Neural crest cell (in vitro differentiated cells): ENCODE data around the gene CETN2. TPM values are rescaled to one million over a fixed set of nuclear protein-coding genes. Genes with fewer than 3 reads are reported as not detected.

Experiments
- DNase-seq: peaks from one replicate; pipeline ENCODE4 v3.0.0; 2021; ENCODE audit warnings: low read depth, mixed read lengths, low spot score
- H3K27ac Mint-ChIP-seq: one replicate; pipeline ENCODE4 v1.8.0; 2021; ENCODE audit warnings: mild to moderate bottlenecking, mixed read lengths; ENCODE audit not compliant: unreplicated experiment
- H3K27me3 Mint-ChIP-seq: 2 replicates; pipeline ENCODE4 v1.8.0; 2021; ENCODE audit warnings: low read depth, mild to moderate bottlenecking, mixed read lengths
- H3K36me3 Mint-ChIP-seq: 2 replicates; pipeline ENCODE4 v1.8.0; 2021; ENCODE audit warnings: low read depth, mild to moderate bottlenecking, mixed read lengths
- H3K4me1 Mint-ChIP-seq: 2 replicates; pipeline ENCODE4 v1.8.0; 2021; ENCODE audit warnings: mixed read lengths
- H3K4me3 Mint-ChIP-seq: one replicate; pipeline ENCODE4 v1.8.0; 2021; ENCODE audit warnings: mild to moderate bottlenecking, mixed read lengths
- H3K9me3 Mint-ChIP-seq: 2 replicates; pipeline ENCODE4 v1.8.0; 2021; ENCODE audit warnings: mixed read lengths
- total RNA-seq: library from RNA; stranded (reverse); gene quantifications from 2 replicates; pipeline ENCODE4 v1.2.1, GENCODE V29; 2021
- TF ChIP-seq, protein P1 (sequence below): fragments of 200-600 bp; sonication (generic); conservative IDR thresholded peaks from 2 replicates; pipeline ENCODE4 v1.5.0; 2021; ENCODE audit warnings: antibody characterized with exemption, mild to moderate bottlenecking

The CETN2 gene
- total RNA-seq, 1 donor from 2014 or later: 60.4 TPM

DNA sequence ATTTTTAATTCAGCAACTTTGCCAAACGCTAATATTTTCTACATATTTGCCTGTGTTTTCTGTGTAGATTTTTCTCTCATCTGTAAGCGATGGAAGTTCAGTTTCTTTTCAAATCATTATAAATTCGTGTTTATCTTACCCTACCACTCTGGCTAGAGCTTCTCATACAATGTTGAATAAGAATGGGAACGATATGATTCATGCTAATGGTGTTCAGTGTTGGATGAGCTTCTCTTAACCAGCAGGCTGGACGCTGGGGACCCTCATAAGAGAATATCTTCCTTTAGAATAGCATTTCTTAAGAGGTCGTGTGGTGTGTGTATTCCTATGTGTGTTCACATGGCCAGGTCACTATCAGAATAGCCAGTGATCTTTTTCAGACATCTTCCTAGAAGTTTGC is 31.3 kb upstream of the CETN2 start:
- H3K36me3 Mint-ChIP-seq: peaks cover 22% of the 10 kb centered on the region
- no peak overlapping the region for H3K27ac Mint-ChIP-seq
- H3K27me3 Mint-ChIP-seq: no peaks in the 10 kb centered on the region
- H3K9me3 Mint-ChIP-seq: no peaks in the 10 kb centered on the region
- TF ChIP-seq, protein P1, sequence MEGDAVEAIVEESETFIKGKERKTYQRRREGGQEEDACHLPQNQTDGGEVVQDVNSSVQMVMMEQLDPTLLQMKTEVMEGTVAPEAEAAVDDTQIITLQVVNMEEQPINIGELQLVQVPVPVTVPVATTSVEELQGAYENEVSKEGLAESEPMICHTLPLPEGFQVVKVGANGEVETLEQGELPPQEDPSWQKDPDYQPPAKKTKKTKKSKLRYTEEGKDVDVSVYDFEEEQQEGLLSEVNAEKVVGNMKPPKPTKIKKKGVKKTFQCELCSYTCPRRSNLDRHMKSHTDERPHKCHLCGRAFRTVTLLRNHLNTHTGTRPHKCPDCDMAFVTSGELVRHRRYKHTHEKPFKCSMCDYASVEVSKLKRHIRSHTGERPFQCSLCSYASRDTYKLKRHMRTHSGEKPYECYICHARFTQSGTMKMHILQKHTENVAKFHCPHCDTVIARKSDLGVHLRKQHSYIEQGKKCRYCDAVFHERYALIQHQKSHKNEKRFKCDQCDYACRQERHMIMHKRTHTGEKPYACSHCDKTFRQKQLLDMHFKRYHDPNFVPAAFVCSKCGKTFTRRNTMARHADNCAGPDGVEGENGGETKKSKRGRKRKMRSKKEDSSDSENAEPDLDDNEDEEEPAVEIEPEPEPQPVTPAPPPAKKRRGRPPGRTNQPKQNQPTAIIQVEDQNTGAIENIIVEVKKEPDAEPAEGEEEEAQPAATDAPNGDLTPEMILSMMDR: no peak
- DNase-seq: no peak
- no peak overlapping the region for H3K4me3 Mint-ChIP-seq
- no peaks in the 10 kb centered on the region for H3K4me1 Mint-ChIP-seq

DNA sequence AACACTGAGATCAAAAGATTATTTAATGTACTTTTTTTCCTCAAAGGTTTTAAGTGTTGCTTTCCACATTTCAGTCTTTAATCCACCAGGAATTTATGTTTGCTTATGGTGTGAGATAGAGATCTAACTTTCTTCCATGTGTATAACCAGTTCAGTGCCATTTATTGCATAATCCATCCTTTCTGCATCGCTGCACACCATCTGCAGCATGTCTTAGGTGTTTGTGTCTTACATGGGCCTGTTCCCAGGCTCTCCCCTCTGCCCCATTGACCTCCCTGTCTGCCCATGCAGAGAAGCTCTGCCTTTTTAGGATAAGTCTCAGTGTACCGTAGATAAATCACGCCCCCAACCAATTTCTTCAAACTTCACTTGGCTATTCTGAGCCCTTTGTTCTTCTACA is 30.6 kb upstream of the CETN2 start:
- H3K4me1 Mint-ChIP-seq: no peaks in the 10 kb centered on the region
- H3K36me3 Mint-ChIP-seq: peaks cover 22% of the 10 kb centered on the region
- no peak overlapping the region for H3K27ac Mint-ChIP-seq
- no peaks in the 10 kb centered on the region for H3K9me3 Mint-ChIP-seq
- TF ChIP-seq, protein P1: no peak
- H3K4me3 Mint-ChIP-seq: no peak overlapping the region
- H3K27me3 Mint-ChIP-seq: no peaks in the 10 kb centered on the region
- no peak for DNase-seq

DNA sequence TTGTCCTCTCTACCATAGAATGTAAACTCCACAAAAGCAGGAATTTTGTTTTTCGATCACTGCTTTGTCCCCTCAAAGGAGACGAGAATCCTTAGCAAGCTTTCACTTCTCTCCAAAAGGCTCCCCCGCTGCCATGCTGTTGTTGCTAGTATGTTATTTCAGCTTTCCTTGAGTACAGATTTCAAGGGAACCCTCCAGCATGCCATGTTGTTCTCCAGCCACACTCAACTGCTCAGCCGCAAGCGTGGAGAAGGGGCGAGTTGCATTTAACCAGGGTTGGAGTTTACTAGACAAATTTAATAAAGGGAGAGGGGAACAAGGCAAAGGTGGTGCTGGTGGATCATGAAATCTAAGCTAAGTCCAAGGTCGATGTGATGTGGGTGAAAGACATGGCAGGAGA is 23.4 kb upstream of the CETN2 start:
- Mint-ChIP-seq H3K4me1 (no peaks in the 10 kb centered on the region), H3K27me3 (no peaks in the 10 kb centered on the region), H3K27ac (no peak overlapping the region), H3K9me3 (no peaks in the 10 kb centered on the region), H3K36me3 (peaks cover 33% of the 10 kb centered on the region), H3K4me3 (no peak overlapping the region)
- TF ChIP-seq, protein P1: no peak
- no peak for DNase-seq

DNA sequence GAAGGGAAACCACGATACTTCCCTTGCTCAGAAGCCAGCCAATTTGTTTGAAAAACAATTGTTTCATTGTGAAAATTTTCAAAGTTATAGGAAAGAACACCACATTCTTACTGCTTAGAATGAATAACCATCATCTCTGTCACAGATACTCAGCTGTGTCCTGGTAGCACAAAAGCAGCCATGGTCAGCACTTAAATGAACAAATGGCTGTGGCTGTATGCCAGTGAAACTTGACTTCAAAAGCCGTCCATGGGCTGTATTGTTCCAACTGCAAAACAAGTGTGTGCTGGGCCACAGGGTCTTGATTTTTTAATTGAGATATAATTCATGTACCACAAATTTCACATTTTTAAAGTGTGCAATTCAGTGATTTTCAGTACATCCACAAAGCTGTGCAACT is 19.9 kb upstream of the CETN2 start:
- DNase-seq: no peak
- Mint-ChIP-seq H3K27ac (no peak overlapping the region), H3K4me1 (no peaks in the 10 kb centered on the region), H3K9me3 (no peaks in the 10 kb centered on the region), H3K27me3 (no peaks in the 10 kb centered on the region), H3K36me3 (peaks cover 34% of the 10 kb centered on the region), H3K4me3 (no peak overlapping the region)
- TF ChIP-seq, protein P1: no peak

DNA sequence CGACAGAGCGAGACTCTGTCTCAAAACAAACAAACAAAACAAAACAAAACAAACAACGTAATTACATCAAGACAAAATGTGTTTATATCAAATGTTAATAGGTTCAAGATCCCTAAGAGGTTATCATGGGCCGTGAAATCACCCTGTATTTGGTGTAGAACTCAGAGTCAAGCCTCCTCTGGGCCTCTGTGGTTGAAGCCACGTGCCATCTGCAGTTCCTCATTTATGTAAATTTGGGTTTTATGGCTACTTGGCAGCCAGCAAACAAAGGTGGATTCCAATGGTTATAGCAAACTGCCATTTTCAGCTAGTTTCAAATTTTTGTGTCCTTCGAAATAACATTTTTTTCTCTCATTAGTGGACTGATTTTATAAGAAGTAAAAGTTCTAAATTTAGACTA is 16.7 kb upstream of the CETN2 start:
- peaks cover 18% of the 10 kb centered on the region for H3K36me3 Mint-ChIP-seq
- TF ChIP-seq, protein P1: no peak
- no peaks in the 10 kb centered on the region for H3K27me3 Mint-ChIP-seq
- no peaks in the 10 kb centered on the region for H3K9me3 Mint-ChIP-seq
- peaks cover 7% of the 10 kb centered on the region for H3K4me1 Mint-ChIP-seq
- H3K4me3 Mint-ChIP-seq: no peak overlapping the region
- H3K27ac Mint-ChIP-seq: no peak overlapping the region
- DNase-seq: no peak

DNA sequence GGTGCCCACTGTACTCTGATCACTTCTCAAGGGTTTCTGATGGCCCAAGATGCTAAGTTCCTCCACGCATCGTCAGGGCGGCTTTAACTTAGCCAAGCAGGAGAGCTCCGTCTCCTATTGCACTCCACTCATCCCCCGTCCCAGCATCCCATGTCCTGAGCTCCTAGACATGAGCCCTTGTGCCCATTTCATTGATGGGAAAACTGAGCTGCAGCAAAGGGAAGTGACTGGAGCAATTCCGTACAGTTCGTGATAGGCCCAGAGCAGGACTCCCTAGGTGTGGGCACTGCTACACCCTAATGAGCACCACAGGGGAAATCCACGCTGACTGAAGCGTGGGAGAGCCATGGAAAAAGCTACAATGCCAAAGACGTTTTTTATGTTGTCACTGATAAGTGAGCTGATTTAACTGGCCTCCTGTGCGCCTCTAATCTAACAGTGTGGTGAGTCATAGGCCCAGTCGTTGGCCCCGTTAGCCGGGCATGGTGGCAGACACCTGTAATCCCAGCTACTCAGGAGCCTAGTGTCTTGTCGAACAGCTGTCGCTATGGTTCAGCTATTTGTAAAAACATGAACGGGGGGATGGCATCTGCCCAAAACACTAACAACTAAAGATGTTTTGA is 15.2 kb upstream of the CETN2 start:
- H3K4me3 Mint-ChIP-seq: no peak overlapping the region
- TF ChIP-seq, protein P1: no peak
- H3K27me3 Mint-ChIP-seq: no peaks in the 10 kb centered on the region
- no peak overlapping the region for H3K27ac Mint-ChIP-seq
- peaks cover 7% of the 10 kb centered on the region for H3K4me1 Mint-ChIP-seq
- no peak for DNase-seq
- H3K36me3 Mint-ChIP-seq: peaks cover 12% of the 10 kb centered on the region
- no peaks in the 10 kb centered on the region for H3K9me3 Mint-ChIP-seq
